Activated T-cell treated with anti-CD3 and anti-CD28 coated beads, Interleukin-2, amount 50 U/mL, for 4 hours (primary cell): ENCODE results near the gene KCNQ1. TPM values are rescaled to one million over a fixed set of nuclear protein-coding genes. Genes with fewer than 3 reads are reported as not detected.

Source experiments
- ATAC-seq, 2 donors: fragments of 200-7000 bp; cut with Tn5 transposase; one replicate each; pipeline ENCODE4 v1.10.0; 2021
- DNase-seq: peaks from one replicate; pipeline ENCODE4 v3.0.0-alpha.2; 2020
- H3K27me3 Mint-ChIP-seq: one replicate; pipeline ENCODE4 v1.8.0; 2021; ENCODE audit warnings: low read depth, mixed read lengths
- H3K36me3 Mint-ChIP-seq: one replicate; pipeline ENCODE4 v1.8.0; 2022; ENCODE audit warnings: mixed read lengths; ENCODE audit not compliant: insufficient read depth
- H3K4me1 Mint-ChIP-seq: one replicate; pipeline ENCODE4 v1.8.0; 2021; ENCODE audit warnings: low read depth, mixed read lengths
- H3K4me3 Mint-ChIP-seq: one replicate; pipeline ENCODE4 v1.8.0; 2021; ENCODE audit warnings: mild to moderate bottlenecking, moderate library complexity, mixed read lengths
- H3K9me3 Mint-ChIP-seq: one replicate; pipeline ENCODE4 v1.8.0; 2021; ENCODE audit warnings: mixed read lengths
- total RNA-seq, 3 donors: library from RNA; stranded (reverse); gene quantifications; one replicate each; pipeline ENCODE4 v1.2.1, GENCODE V29; 2021

The KCNQ1 gene
- total RNA-seq, 3 donors from 2014 or later: 2.3 to 3.0 (median 2.8) TPM

DNA sequence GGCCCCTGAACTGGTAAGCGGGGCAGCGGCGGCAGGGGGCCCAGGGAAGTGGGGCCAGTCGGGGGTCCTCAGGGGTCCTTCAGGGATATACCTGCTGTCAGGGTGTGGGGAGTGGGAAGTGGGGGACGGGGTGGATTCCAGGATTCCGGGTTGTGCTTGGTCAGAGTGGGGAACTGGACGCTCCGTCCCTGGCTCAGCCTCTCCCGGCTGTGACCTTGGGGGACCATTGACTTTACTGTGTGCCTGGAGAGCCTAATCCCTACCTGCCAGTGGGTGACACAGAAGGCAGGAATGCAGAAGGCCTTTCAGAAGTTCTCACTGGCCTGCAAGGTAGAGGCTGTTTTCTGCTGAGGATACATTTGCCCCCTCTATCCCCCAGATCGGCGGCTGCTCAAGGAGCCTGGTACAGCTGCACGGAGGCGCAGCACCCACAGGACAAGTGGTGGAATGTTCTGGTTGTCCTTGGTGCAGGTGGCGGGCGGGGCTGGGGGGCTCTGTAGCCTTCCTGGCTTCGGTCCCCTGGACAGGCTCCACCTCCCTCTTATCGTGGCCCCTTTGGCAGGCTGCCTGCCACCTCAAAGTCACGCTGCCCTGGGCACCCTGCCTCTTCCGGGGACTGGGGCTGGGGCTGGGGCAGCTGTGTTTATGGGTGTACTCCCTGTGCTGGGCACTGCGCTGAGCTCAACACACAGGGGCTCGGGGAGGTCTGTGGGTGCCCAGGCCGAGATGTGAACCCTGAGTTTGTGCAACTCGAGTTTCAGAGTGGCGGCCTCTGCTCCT, 18.4 kb downstream of the KCNQ1 start:
- no peak overlapping the region for H3K4me3 Mint-ChIP-seq
- no peaks in the 10 kb centered on the region for H3K27me3 Mint-ChIP-seq
- H3K9me3 Mint-ChIP-seq: no peaks in the 10 kb centered on the region
- DNase-seq (no peak), ATAC-seq (peak in 1 of 2 donors; percentile 20)
- no peaks in the 10 kb centered on the region for H3K36me3 Mint-ChIP-seq
- peaks cover 57% of the 10 kb centered on the region for H3K4me1 Mint-ChIP-seq

- H3K4me1 Mint-ChIP-seq: peaks cover 60% of the 10 kb centered on the region
- no peak for DNase-seq
- ATAC-seq: no peak
- H3K36me3 Mint-ChIP-seq: no peaks in the 10 kb centered on the region
- no peaks in the 10 kb centered on the region for H3K9me3 Mint-ChIP-seq
- H3K27me3 Mint-ChIP-seq: no peaks in the 10 kb centered on the region
- H3K4me3 Mint-ChIP-seq: no peak overlapping the region
These were observed 19.0 kb downstream of the KCNQ1 start for GRCh38 chr11:2463766-2464277.

DNA sequence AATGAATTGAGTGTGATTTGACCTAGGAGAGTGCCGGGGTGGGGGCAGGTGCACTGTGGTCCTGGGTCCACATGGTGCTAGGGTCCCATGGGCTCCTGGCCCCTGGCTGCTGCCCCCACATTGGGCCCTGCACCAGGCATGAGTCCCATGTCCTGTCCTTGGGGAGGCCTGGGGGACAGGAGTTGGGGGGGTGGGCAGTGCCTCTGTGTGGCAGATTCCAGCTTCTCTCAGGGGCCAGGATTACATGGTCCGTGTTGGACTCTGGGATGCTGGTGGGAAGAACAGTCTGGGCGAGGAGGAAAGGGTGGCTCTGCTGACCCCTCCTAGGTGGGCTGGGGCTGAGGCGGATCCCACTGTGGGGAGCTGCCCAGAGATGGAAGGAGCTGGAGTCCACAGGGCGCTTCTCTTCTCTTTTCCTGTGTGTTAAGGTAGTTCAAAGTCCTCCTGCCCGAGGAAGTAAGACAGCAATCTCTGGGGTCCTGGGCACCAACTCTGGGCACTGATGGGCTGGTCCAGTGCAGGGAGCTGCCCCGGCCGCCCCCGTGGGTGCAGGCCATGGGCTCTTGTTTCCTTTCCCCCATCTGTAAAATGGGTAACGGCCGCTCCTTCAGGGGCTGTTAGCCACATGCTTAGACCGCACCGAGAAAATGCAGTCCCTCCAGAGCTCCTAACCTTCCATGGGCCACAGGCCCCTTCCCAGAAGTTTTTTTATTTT, 19.8 kb downstream of the KCNQ1 start:
- no peak for ATAC-seq
- no peak for DNase-seq
- Mint-ChIP-seq H3K27me3 (no peaks in the 10 kb centered on the region), H3K4me3 (no peak overlapping the region), H3K9me3 (no peaks in the 10 kb centered on the region), H3K36me3 (no peaks in the 10 kb centered on the region), H3K4me1 (peaks cover 62% of the 10 kb centered on the region)

DNA sequence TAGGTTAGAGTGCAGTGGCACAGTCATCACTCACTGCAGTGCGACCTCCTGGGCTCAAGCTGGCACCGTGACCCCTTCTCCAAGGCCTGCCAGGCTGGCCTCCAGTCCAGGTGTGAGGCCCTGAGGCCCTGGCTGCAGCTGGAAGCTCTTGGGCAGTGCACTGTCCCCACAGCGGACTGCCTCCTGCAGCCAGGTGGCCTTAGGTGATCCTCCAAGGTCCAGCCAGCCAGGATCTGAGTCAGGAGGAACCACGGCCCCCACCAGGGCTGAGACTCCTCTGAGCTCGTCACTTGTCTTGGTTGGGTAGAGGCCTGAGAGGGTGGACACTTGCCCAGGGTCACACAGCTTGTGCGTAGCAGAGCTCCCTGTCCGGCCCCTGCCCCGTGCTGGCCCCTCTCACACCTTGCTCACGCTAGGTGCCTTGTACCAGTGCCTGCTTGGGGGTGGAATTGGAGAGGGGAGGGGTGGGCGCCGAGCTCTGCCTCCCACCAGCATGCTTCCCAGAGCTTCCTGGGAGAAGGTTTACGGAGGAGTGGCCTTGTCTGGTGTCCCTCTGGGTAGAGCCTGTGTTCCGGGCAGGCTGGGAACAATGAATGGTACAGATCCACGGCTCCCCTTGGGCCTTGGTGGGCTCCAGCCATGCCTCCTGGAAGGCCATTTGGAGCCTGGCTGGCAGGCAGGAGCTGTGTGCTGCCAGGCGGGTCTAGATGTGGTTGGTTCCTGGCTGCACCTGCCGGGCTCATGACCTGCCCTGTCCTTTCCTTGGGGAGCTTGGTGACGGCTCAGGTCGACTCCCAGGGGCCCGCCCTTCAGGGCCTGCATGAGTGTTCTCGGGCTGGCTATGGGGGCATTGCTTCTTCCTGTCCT, 20.6 kb downstream of the KCNQ1 start:
- H3K4me3 Mint-ChIP-seq: no peak overlapping the region
- no peaks in the 10 kb centered on the region for H3K27me3 Mint-ChIP-seq
- no peak for ATAC-seq
- H3K9me3 Mint-ChIP-seq: no peaks in the 10 kb centered on the region
- no peak for DNase-seq
- H3K36me3 Mint-ChIP-seq: peaks cover 3% of the 10 kb centered on the region
- peaks cover 62% of the 10 kb centered on the region for H3K4me1 Mint-ChIP-seq

- Mint-ChIP-seq H3K36me3 (peaks cover 3% of the 10 kb centered on the region), H3K27me3 (no peaks in the 10 kb centered on the region), H3K9me3 (no peaks in the 10 kb centered on the region), H3K4me3 (peak overlapping the region; percentile 50), H3K4me1 (peaks cover 59% of the 10 kb centered on the region)
- no peak for DNase-seq
- ATAC-seq: no peak
These were observed 21.4 kb downstream of the KCNQ1 start for GRCh38 chr11:2466069-2466801.

- peak overlapping the region; percentile 50 for H3K4me3 Mint-ChIP-seq
- H3K9me3 Mint-ChIP-seq: no peaks in the 10 kb centered on the region
- DNase-seq: no peak
- H3K4me1 Mint-ChIP-seq: peaks cover 64% of the 10 kb centered on the region
- peak; percentile 86 to 95 for ATAC-seq
- peaks cover under 1% of the 10 kb centered on the region for H3K27me3 Mint-ChIP-seq
- H3K36me3 Mint-ChIP-seq: peaks cover 3% of the 10 kb centered on the region
These were observed 22.3 kb downstream of the KCNQ1 start for GRCh38 chr11:2466869-2467694.

DNA sequence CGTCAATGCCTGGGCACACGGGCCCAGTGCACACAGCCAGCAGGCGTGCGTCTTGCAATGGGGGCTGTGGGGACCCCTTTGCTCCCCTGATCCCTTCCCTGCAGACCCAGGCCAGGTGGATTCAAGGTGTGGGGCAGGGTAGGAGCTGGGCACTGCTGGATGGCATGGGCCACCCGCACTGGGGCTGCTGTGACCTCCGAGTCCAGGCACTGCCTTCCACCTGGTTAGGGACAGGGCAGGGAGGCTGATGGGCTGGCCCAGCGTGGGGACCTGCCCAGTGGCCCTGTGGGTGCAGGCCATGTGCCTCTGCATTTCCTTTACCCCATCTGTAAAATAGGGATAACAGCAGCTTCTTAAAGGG, 22.9 kb downstream of the KCNQ1 start:
- H3K27me3 Mint-ChIP-seq: peaks cover 1% of the 10 kb centered on the region
- ATAC-seq (peak in 1 of 2 donors; percentile 7), DNase-seq (no peak)
- H3K4me3 Mint-ChIP-seq: peak overlapping the region; percentile 50
- H3K36me3 Mint-ChIP-seq: peaks cover 3% of the 10 kb centered on the region
- H3K9me3 Mint-ChIP-seq: no peaks in the 10 kb centered on the region
- H3K4me1 Mint-ChIP-seq: peaks cover 61% of the 10 kb centered on the region

GRCh38 chr11:2468363-2469235, 23.8 kb downstream of the KCNQ1 start:
- Mint-ChIP-seq H3K4me3 (no peak overlapping the region), H3K36me3 (peaks cover 3% of the 10 kb centered on the region), H3K27me3 (peaks cover 1% of the 10 kb centered on the region), H3K4me1 (peaks cover 55% of the 10 kb centered on the region), H3K9me3 (no peaks in the 10 kb centered on the region)
- ATAC-seq (no peak), DNase-seq (no peak)

DNA sequence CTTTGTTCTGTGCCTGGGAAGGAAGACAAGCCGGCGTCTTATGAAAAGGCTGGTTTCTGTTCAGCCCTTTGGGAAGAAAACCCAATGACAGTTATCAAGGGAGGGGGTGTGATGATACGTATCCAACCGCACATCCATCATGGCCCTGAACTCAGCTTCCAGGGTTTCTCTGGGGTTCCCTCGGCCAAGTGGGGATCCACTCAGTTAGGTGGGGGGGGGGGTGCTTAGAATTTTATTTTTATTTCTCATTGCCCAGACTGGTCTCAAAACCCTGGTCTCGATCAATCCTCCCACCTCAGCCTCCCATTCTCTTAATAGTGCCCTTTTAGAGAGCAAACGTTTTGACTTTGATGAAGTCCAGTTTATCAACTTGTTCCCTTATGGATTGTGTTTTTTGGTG, 25.7 kb downstream of the KCNQ1 start:
- no peak overlapping the region for H3K4me3 Mint-ChIP-seq
- no peak for ATAC-seq
- DNase-seq: no peak

GRCh38 chr11:2471048-2471803, 26.4 kb downstream of the KCNQ1 start:
- no peak for ATAC-seq
- Mint-ChIP-seq H3K9me3 (no peaks in the 10 kb centered on the region), H3K36me3 (peaks cover 3% of the 10 kb centered on the region), H3K4me3 (no peak overlapping the region), H3K4me1 (peaks cover 42% of the 10 kb centered on the region), H3K27me3 (peaks cover 1% of the 10 kb centered on the region)
- no peak for DNase-seq

More for the DNA sequence above, 25.7 kb downstream of the KCNQ1 start:
- Mint-ChIP-seq H3K4me1 (peaks cover 46% of the 10 kb centered on the region), H3K36me3 (peaks cover 3% of the 10 kb centered on the region), H3K9me3 (no peaks in the 10 kb centered on the region), H3K27me3 (peaks cover 1% of the 10 kb centered on the region)

GRCh38 chr11:2471804-2472096, 26.9 kb downstream of the KCNQ1 start:
- no peak overlapping the region for H3K4me3 Mint-ChIP-seq
- DNase-seq: no peak
- ATAC-seq: no peak
- peaks cover 1% of the 10 kb centered on the region for H3K27me3 Mint-ChIP-seq
- H3K9me3 Mint-ChIP-seq: no peaks in the 10 kb centered on the region
- H3K4me1 Mint-ChIP-seq: peaks cover 38% of the 10 kb centered on the region
- H3K36me3 Mint-ChIP-seq: peaks cover 5% of the 10 kb centered on the region
